ENCODE data around the gene TNFSF11. TPM values are rescaled to one million over a fixed set of nuclear protein-coding genes. Genes with fewer than 3 reads are reported as not detected.

Gene TNFSF11
- total and polyA plus RNA-seq, 2 donors (not counting 1 experiment from before 2014, with no cell fraction given), result not detected

DNA sequence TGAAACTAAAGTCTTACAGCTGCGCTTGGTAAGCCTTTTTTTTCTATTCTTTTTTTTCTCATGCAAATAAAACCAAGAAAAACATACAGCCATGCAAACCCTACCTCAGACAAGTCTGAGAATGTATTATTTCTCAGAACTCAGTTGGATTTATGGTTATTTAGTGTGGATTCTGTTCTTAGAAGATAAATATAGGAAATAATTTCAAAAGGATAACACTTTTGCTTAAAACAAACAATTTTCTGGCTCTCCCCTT is 40.7 kb upstream of the TNFSF11 start:
- Histone ChIP-seq H3K4me1 (ENCODE audit: control insufficient read depth in 2 of 2, insufficient read depth in 2 of 2, low read length in 2 of 2) (peaks cover 27 to 31% of the 10 kb centered on the region in 2 donors), H2AFZ (ENCODE audit: insufficient read depth, low read depth, low read length, poor library complexity, severe bottlenecking) (no peak overlapping the region), H3K36me3 (replicated peaks in 1 of 2; ENCODE audit: control extremely low read depth in 1 of 2, control insufficient read depth in 1 of 2, extremely low read depth in 1 of 2, insufficient read depth in 2 of 2, low read length in 1 of 2) (no peaks in the 10 kb centered on the region), H3K27me3 (replicated peaks in 1 of 4; ENCODE audit: control extremely low read depth in 1 of 4, control insufficient read depth in 3 of 4, insufficient read depth in 4 of 4, low read length in 3 of 4) (no peaks in the 10 kb centered on the region), H3K27ac (ENCODE audit: low read length in 2 of 2) (no peak overlapping the region), H3K4me3 (ENCODE audit: control extremely low read depth in 1 of 5, extremely low read depth in 1 of 5, insufficient read depth in 1 of 5, low read depth in 2 of 5, low read length in 4 of 5) (no peak overlapping the region), H3K79me2 (ENCODE audit: control insufficient read depth, insufficient read depth, low read length) (no peaks in the 10 kb centered on the region), H3K9ac (ENCODE audit: low read length) (no peak overlapping the region), H3K9me3 (ENCODE audit: control extremely low read depth in 1 of 3, control insufficient read depth in 2 of 3, insufficient read depth in 1 of 3, low read length in 2 of 3) (no peaks in the 10 kb centered on the region), H4K20me1 (ENCODE audit: control insufficient read depth, insufficient read depth, low read length, poor library complexity, severe bottlenecking) (no peaks in the 10 kb centered on the region), H3K4me2 (replicated peaks; ENCODE audit: low read depth, low read length, poor library complexity, severe bottlenecking) (peak overlapping the region; percentile 49)
- Mint-ChIP-seq H3K9me3 (ENCODE audit: insufficient read depth) (no peaks in the 10 kb centered on the region), H3K27ac (no peak overlapping the region), H3K27me3 (no peaks in the 10 kb centered on the region), H3K4me1 (peaks cover 37% of the 10 kb centered on the region), H3K4me3 (peak overlapping the region; percentile 3)
- TF ChIP-seq, protein P1, sequence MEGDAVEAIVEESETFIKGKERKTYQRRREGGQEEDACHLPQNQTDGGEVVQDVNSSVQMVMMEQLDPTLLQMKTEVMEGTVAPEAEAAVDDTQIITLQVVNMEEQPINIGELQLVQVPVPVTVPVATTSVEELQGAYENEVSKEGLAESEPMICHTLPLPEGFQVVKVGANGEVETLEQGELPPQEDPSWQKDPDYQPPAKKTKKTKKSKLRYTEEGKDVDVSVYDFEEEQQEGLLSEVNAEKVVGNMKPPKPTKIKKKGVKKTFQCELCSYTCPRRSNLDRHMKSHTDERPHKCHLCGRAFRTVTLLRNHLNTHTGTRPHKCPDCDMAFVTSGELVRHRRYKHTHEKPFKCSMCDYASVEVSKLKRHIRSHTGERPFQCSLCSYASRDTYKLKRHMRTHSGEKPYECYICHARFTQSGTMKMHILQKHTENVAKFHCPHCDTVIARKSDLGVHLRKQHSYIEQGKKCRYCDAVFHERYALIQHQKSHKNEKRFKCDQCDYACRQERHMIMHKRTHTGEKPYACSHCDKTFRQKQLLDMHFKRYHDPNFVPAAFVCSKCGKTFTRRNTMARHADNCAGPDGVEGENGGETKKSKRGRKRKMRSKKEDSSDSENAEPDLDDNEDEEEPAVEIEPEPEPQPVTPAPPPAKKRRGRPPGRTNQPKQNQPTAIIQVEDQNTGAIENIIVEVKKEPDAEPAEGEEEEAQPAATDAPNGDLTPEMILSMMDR (IDR thresholded peaks at IDR 0.05), result no peak
- TF ChIP-seq EZH2 (IDR thresholded peaks at IDR 0.05; ENCODE audit: borderline replicate concordance, insufficient read depth, low read depth, low read length, poor library complexity, severe bottlenecking), result no peak
- POLR2A ChIA-PET, result no interaction called here
- no CpG with 5 or more reads among the region's 1 CpG for WGBS (ENCODE audit: insufficient coverage)
- intact Hi-C loops (cut with micrococcal nuclease), result loop anchor here (2.0 to 5.0 kb wide), 2 partner anchors 16 to 156 kb away; no protein-coding TSS in a partner anchor
- no peak for DNase-seq
- CTCF ChIA-PET, result no interaction called here
- ATAC-seq (ENCODE audit: low read depth), result no peak

DNA sequence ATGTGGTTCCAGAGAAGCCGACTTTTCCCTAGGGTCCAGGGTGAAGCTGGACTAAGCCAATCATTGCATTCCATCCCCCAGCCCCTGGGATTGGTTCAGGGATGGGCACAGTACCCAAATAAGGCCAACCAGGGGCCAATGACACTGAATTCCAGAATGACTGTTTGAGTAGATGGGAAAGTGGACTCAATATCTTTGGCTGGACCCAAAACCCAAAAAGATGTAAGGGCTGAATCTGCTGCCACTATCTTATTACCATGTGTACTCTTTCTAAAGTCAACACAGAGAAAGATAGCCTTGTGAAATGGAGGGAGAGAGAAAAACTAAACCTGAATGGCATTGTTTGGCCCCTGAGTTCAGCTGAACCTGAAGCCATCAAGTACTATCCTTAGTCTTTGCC is 39.2 kb upstream of the TNFSF11 start:
- CTCF ChIA-PET, result no interaction called here
- POLR2A ChIA-PET, result no interaction called here
- WGBS (ENCODE audit: insufficient coverage), result no CpG with 5 or more reads among the region's 1 CpG
- Histone ChIP-seq H4K20me1 (ENCODE audit: control insufficient read depth, insufficient read depth, low read length, poor library complexity, severe bottlenecking) (no peaks in the 10 kb centered on the region), H3K36me3 (replicated peaks in 1 of 2; ENCODE audit: control extremely low read depth in 1 of 2, control insufficient read depth in 1 of 2, extremely low read depth in 1 of 2, insufficient read depth in 2 of 2, low read length in 1 of 2) (no peaks in the 10 kb centered on the region), H3K4me2 (replicated peaks; ENCODE audit: low read depth, low read length, poor library complexity, severe bottlenecking) (no peak overlapping the region), H3K27ac (ENCODE audit: low read length in 2 of 2) (no peak overlapping the region), H3K79me2 (ENCODE audit: control insufficient read depth, insufficient read depth, low read length) (no peaks in the 10 kb centered on the region), H2AFZ (ENCODE audit: insufficient read depth, low read depth, low read length, poor library complexity, severe bottlenecking) (no peak overlapping the region), H3K4me1 (ENCODE audit: control insufficient read depth in 2 of 2, insufficient read depth in 2 of 2, low read length in 2 of 2) (peaks cover 27 to 31% of the 10 kb centered on the region in 2 donors), H3K27me3 (replicated peaks in 1 of 4; ENCODE audit: control extremely low read depth in 1 of 4, control insufficient read depth in 3 of 4, insufficient read depth in 4 of 4, low read length in 3 of 4) (no peaks in the 10 kb centered on the region), H3K4me3 (ENCODE audit: control extremely low read depth in 1 of 5, extremely low read depth in 1 of 5, insufficient read depth in 1 of 5, low read depth in 2 of 5, low read length in 4 of 5) (no peak overlapping the region), H3K9ac (ENCODE audit: low read length) (no peak overlapping the region), H3K9me3 (ENCODE audit: control extremely low read depth in 1 of 3, control insufficient read depth in 2 of 3, insufficient read depth in 1 of 3, low read length in 2 of 3) (no peaks in the 10 kb centered on the region)
- no peak for DNase-seq
- intact Hi-C loops (cut with micrococcal nuclease), result loop anchor here (5.0 kb wide), 1 partner anchor 157 kb away; no protein-coding TSS in a partner anchor
- no peak for TF ChIP-seq EZH2 (IDR thresholded peaks at IDR 0.05; ENCODE audit: borderline replicate concordance, insufficient read depth, low read depth, low read length, poor library complexity, severe bottlenecking)
- TF ChIP-seq, protein P1 (IDR thresholded peaks at IDR 0.05), result no peak
- ATAC-seq (ENCODE audit: low read depth), result no peak
- H3K9me3 Mint-ChIP-seq (ENCODE audit: insufficient read depth), result no peaks in the 10 kb centered on the region
- H3K27ac Mint-ChIP-seq, result no peak overlapping the region
- H3K4me1 Mint-ChIP-seq, result peaks cover 35% of the 10 kb centered on the region
- H3K4me3 Mint-ChIP-seq, result no peak overlapping the region
- no peaks in the 10 kb centered on the region for H3K27me3 Mint-ChIP-seq
